Activated CD4-positive, alpha-beta T cell treated with anti-CD3 and anti-CD28 coated beads, Interleukin-2, amount 50 U/mL, for 16 hours (primary cell): ENCODE measurements around the gene OR6C68.
"Not testable (repeated sequence)": the region's sequence is repeated elsewhere in the genome, so short reads cannot be mapped to it uniquely, and the experiment has no call there.

Source experiments
- DNase-seq: peaks from one replicate; pipeline ENCODE4 v3.0.0-alpha.2; 2020

The OR6C68 gene

DNA sequence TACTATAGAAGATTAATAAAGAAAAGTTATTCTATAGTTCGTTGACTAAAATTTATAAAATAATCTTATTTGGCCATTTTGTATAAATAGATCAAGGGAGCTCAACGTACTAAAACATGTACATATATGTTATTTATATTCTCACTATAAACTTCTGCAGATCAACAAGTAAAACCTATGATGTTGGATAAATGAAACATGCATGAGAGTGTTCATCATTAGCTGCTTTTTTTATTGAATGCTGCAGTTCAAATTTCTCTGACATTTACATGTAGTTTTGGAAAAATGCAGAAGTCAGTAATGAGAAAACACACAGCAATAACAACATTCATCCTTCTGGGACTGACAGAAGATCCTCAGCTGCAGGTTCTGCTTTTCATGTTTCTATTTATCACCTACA, at the start of gene OR6C68:
OR6C68 (plus strand) TSS at position 301 of the 400 bp plus-strand sequence; CDS start at position 301, 0 bp downstream.
- DNase-seq: no peak

DNA sequence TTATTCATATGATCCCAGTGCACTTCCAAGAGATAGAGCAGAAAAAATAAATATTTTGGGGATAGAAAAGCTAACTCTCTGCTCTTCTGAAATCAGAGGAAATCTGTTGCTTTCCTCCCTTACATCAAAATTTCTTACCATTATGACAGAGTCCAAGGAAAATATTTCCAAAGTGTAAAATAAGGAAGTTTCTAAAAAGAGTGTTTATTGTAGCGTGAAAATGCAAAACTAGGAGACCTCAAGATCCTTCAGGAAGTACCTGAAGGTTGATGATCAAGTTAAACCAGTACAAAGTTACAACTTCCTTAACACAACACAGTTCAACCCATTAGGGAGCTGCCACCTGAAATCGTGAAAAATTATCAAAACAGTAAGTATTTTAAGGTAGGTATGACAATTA, 48.4 kb upstream of the OR6C68 start, which contains the start of gene OR6C2:
OR6C2 (plus strand) TSS at position 301 of the 400 bp plus-strand sequence. CDS start 8,138 bp downstream, outside the sequence.
- DNase-seq: no peak

DNA sequence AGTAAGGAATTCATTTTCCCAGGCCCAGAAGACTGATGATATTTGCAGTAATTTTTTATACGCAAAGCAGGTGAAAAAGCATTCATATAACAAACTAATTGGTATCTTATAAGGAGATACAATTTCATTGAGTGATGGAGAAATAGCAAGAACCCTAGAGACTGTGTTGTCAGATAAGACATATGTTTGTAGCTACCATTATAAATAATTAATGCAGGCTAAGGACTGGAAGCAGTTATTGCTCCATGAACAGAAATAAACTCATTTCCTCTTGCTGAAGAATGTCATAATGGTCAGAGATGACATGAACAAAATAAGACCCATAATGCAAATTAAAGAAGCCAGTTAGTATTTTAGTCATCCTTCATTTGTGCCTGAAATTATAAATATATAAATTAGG, 46.8 kb upstream of the OR6C68 start:
- no peak for DNase-seq

DNA sequence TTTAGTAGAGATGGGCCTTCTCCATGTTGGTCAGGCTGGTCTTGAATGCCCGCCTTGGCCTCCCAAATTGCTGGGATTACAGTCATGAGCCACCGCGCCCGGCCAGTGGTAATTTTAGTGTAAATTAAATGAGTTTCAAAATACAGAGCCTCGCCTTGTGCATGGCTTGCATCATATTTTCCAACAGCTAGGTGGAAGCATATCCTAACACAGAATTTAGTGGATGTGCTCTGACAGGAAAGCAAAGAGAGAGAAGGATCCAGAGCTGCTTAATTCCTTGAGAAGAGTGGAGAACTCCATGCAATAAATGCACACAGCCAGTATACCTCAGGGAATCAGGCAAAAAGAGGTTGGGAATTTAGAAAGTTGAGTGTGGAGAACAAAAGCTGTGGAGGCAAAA, 45.9 kb upstream of the OR6C68 start:
- no peak for DNase-seq

DNA sequence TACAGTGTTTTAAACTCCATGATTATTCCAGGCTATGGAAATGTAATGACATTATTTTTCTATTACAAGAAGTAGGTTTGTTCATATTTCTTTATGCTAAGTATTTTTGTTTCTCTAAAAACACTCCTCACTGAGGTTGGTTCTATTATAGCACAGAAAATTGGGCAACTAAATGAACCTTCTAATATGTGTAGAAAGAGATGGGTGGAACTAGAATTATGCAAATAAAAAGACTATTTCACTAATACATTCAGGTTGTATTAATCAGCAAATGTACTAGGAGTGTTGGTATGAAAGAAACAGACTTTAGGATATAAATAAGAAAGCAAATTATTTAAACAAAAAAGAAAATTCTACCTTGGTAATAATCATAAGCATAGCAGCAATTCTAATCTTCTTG, 43.4 kb upstream of the OR6C68 start:
- no peak for DNase-seq

DNA sequence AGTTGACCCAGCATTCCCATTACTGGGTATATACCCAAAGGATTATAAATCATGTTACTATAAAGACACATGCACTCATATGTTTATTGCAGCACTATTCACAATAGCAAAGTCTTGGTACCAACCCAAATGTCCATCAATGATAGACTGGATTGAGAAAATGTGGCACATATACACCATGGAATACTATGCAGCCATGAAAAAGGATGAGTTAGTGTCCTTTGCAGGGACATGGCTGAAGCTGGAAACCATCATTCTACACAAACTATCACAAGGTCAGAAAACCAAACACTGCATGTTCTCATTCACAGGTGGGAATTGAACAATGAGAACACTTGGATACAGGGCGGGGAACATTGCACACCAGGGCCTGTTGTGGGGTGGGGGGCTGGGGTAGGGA, 27.3 kb upstream of the OR6C68 start:
- DNase-seq: not testable (repeated sequence)

DNA sequence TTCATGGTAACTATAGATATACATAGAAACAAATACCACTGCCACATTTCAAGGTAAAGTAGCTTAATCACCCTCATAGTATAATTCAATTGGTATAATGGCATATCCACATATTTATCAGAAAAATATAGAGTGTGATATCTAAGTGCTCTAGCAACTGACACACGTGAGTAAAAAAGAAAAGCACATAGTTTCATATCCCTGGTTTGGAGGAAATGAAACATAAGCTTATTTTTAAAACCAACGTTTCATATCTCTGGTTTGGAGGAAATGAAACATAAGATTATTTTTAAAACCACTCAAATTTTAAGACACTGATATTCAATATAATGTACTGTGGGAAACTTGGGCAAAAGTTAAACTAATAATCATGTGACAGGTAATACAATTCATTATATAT, 24.3 kb upstream of the OR6C68 start:
- no peak for DNase-seq

DNA sequence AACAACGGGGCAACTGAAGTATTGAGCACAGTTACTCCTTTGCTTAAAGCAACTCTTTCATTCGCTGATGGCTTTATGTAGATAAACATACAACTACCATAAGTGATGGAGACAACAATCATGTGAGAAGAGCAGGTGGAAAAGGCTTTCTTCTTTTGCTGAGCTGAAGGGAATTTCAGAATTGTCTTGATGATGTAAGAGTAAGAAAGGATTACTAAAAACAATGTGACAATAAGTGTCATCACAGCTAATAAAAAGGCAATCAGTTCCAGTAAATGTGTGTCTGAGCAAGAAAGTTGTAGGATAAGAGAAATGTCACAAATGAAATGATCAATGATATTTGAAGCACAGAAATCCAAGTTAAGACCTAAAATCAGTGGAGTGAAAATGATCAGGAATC, 22.9 kb upstream of the OR6C68 start:
- no peak for DNase-seq

DNA sequence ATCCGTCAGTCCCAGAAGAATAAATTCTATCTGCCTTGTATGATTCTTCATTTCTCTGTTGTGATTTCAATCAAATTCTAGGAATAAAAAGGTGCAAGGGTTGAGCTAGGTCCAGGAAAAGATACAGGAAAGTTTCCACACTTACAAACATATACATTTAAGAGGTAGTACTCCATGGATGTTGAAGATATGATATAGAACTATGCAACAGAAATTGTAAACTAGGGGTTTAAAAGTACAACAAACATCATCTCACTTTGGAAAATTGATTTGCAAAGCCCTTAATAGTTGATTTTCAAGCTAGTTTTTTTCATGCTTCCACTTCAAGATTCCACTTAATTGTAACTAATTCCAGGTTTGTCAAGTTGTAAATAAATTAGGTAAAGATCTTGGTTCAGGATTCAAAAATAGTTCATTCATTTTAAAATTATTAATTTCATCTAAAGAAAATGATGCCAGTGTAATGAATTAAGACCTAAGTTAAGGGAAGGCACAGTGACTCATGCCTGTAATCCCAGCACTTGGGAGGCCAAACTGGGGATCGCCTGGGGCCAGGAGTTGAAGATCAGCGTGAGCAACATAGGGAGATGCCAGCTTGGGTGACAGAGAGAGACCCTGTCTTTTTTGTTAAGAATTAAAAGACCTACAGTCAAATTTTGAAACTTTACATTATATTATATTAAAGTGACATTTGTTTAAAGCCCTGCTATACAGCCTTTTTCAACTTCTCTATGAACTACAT, 21.9 kb upstream of the OR6C68 start, which contains the start of gene OR6C70:
OR6C70 (minus strand) TSS at position 51 of the 742 bp plus-strand sequence; CDS start at position 51, 0 bp downstream.
- no peak for DNase-seq

DNA sequence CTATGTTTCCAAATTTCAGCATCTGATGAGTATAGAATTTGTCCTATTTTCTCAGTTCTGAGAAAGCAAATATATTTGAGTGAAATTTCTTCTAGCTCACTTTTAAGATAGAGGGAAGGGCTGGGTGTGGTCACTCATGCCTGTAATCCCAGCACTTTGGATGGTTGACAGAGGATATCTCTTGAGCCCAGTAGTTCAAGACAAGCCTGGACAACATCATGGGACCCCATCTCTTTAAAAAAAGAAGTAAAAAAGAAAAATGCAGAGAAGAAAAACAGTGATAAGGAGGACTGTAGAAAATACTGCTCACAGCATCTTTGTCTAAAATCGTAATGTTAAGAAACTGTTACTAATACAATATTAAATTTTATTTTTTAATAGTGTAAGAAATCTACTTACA, 19.9 kb upstream of the OR6C68 start:
- no peak for DNase-seq

DNA sequence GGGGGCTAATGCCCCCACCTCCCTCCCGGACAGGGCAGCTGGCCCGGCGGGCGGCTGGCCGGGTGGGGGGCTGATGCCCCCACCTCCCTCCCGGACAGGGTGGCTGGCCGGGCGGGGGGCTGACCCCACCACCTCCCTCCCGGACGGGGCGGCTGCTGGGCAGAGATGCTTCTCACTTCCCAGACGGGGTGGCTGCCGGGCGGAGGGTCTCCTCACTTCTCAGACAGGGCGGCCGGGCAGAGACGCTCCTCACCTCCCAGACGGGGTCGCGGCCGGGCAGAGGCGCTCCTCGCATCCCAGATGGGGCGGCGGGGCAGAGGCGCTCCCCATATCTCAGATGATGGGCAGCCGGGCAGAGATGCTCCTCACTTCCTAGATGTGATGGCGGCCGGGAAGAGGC, 13.0 kb upstream of the OR6C68 start:
- DNase-seq: not testable (repeated sequence)

DNA sequence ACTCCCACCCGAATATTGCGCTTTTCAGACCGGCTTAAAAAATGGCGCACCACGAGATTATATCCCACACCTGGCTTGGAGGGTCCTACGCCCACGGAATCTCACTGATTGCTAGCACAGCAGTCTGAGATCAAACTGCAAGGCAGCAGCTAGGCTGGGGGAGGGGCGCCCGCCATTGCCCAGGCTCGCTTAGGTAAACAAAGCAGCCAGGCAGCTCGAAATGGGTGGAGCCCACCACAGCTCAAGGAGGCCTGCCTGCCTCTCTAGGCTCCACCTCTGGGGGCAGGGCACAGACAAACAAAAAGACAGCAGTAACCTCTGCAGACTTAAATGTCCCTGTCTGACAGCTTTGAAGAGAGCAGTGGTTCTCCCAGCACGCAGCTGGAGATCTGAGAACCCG, 7.9 kb upstream of the OR6C68 start:
- not testable (repeated sequence) for DNase-seq

DNA sequence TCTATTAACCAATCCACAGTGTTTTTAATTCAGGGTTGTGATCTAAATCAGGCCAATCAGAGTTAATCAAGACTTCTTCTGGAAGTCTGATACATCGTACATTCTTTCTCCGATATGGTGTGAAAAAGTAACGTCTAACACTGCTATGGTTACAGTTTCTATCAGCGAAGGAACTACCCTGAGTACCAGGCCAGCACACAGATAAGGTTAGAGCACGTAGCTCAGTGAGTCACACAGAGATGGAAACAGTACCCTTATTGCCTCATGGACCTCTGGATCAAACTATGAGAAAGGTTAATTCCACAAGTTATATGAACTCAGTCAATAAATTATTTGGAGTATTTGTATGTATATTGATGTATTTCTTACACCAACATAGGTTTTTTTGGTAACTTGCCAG, 3.3 kb downstream of the OR6C68 start:
- no peak for DNase-seq

DNA sequence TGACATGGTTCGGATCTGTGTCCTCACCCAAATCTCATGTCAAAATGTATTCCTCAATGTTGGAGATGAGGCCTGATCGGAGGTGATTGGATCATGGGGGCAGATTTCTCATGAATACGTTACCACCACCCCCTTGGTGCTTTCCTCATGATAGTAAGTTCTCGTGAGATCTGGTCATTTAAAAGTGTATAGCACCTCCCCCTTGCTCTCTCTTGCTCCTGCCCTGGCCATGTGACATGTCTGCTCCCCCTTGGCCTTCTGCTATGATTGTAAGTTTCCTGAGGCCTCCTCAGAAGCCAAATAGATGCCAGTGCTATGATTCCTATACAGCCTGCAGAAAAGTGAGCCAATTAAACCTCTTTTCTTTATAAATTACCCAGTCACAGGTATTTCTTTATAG, 7.1 kb downstream of the OR6C68 start:
- DNase-seq: no peak

DNA sequence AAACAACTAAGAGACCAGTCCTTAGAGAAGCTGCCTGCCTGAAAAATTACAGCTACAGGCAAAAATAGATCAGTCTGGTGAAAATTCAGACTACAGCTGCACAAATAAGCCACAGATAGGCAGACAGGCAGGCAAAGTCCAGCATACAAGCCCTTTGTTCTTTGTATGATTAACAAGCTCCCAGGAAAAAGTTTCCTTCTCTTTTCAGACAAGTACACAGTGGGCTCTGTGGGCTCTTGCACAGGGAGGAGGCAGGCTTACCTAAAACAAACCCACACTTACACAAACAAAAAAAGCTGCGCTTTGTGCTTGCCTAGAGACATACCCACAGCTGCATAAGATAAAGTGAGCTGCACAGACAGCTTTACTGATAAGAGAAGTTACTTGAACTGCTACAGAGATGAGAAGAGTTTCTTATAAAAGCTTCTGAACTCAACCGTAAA, 7.7 kb downstream of the OR6C68 start:
- no peak for DNase-seq

DNA sequence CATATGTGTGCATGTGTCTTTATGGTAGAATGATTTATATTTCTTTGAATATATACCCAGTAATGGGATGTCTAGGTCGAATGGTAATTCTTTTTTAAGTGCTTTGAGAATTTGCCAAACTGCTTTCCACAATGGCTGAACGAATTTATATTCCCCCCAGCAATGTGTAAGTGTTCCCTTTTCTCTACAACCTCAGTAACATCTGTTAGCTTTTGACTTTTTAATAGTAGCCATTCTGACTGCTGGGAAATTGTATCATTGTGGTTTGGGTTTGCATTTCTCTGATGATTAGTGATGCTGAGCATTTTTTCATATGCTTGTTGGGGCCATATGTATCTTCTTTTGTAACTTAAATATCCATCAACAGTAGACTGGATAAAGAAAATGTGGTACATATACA, 9.4 kb downstream of the OR6C68 start:
- no peak for DNase-seq

DNA sequence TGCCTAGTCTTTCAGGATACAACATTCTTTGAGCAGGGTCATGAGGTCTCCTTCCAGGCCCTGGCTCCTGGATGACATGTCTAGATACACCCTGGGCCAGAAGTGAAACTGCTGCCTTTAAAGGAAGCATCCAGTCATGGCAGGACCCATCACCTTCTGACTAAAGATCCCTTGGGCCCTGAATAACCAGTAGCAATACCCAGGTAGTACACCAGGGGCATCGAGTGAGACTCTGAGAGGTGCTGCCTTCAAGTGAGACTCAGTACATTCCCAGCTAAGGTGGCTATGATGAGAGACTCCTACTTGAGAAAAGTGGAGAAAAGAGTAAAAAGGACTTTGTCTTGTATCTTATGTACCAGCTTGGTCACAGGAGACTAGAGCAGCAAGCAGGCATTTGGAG, 23.5 kb downstream of the OR6C68 start:
- DNase-seq: peak; percentile 1

DNA sequence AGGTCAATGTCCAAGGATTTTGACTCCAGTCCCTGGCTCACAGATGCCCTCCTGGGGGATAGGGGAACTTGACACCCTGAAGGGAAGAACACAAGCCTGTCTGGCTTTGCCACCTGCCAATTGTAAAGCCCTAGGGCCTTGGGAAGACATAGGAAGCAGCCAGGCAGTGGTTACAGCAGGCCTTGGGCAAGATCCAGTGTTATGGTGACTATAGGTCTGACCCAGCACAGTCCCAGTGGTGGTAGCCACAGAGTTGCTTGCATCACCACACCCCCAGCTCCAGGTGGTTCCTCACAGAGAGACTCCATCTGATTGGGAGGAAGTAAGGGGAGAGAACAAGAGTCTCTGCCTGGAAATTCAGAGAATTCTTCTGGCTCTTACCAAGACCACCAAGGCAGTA, 24.2 kb downstream of the OR6C68 start:
- no peak for DNase-seq
